GM12873 (cell line): ENCODE data around the gene ADAM10.

ENCODE experiments used
- CTCF ChIP-seq: IDR thresholded peaks from 2 replicates; pipeline ENCODE4 v1.5.1; 2012; ENCODE audit warnings: low read depth, mild to moderate bottlenecking, moderate library complexity, low read length, control low read depth; ENCODE audit not compliant: insufficient read depth; ENCODE audit errors: missing control alignments

Gene ADAM10

GRCh38 chr15:58779554-58779953 is 30.0 kb upstream of the ADAM10 start:
- no peak for TF ChIP-seq CTCF

GRCh38 chr15:58777107-58777506 is 27.6 kb upstream of the ADAM10 start:
- no peak for TF ChIP-seq CTCF

- TF ChIP-seq CTCF: no peak
These were observed 25.9 kb upstream of the ADAM10 start for GRCh38 chr15:58775402-58775801.

- no peak for TF ChIP-seq CTCF
These were observed 23.5 kb upstream of the ADAM10 start for GRCh38 chr15:58773024-58773423.

GRCh38 chr15:58771621-58772250 is 22.2 kb upstream of the ADAM10 start:
- no peak for TF ChIP-seq CTCF

- peak; percentile 50 for TF ChIP-seq CTCF
These were observed 21.5 kb upstream of the ADAM10 start, which contains the start of gene MINDY2 for GRCh38 chr15:58770857-58771620. MINDY2 (plus strand) TSS chr15:58771302; CDS start chr15:58771396, 94 bp downstream.

- TF ChIP-seq CTCF: peak; percentile 35
These were observed 21.0 kb upstream of the ADAM10 start for GRCh38 chr15:58770519-58770856.
